ENCODE results near the gene CDH4. TPM values are rescaled to one million over a fixed set of nuclear protein-coding genes. Genes with fewer than 3 reads are reported as not detected.
"Not testable (repeated sequence)": the region's sequence is repeated elsewhere in the genome, so short reads cannot be mapped to it uniquely, and the experiment has no call there.

CDH4 gene
- polyA plus RNA-seq, 2 donors = 0.02 to 0.05 TPM

DNA sequence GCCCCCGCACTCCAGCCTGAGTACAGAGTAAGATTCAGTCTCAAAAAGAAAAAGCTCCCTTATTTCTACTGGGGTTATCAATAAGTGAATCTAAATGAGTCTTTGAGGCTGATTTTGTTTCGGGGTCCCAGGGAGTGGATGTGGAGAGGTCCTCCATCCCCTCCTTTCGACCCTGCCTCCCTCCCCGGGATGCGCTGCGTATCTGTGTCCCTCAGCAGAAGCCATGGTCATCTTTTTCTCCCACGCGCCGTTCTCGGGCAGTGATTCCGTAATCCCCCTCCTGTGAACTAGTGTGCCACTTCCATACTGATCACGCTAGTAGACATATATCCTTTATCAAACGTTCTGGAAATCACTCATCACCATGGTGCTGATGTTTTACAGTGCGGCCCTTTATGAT, 152.9 kb downstream of the CDH4 start:
- H3K9me3 ChIP-seq (ENCODE audit: control insufficient read depth in 2 of 2, insufficient read depth in 1 of 2, low read depth in 1 of 2, low read length in 1 of 2) = peaks cover 0 to 1% of the 10 kb centered on the region in 2 donors
- WGBS, 2 donors = 92 to 95% methylated on average over 14 of the region's 14 CpGs
- no peak overlapping the region for H3K4me3 ChIP-seq (ENCODE audit: low read depth in 1 of 2, low read length in 2 of 2)
- no peaks in the 10 kb centered on the region for H3K27me3 ChIP-seq (ENCODE audit: control insufficient read depth in 1 of 2, insufficient read depth in 2 of 2, low read length in 2 of 2)
- H3K27ac ChIP-seq (ENCODE audit: low read depth in 2 of 2, low read length in 1 of 2) = no peak overlapping the region
- no peaks in the 10 kb centered on the region for H3K4me1 ChIP-seq (ENCODE audit: control insufficient read depth in 2 of 2, insufficient read depth in 2 of 2, low read length in 1 of 2)
- no peaks in the 10 kb centered on the region for H3K36me3 ChIP-seq (ENCODE audit: control insufficient read depth in 2 of 2, insufficient read depth in 2 of 2, low read length in 1 of 2)

- H3K4me3 ChIP-seq (ENCODE audit: low read depth in 1 of 2, low read length in 2 of 2); H3K36me3 ChIP-seq (ENCODE audit: control insufficient read depth in 2 of 2, insufficient read depth in 2 of 2, low read length in 1 of 2); H3K27ac ChIP-seq (ENCODE audit: low read depth in 2 of 2, low read length in 1 of 2); H3K27me3 ChIP-seq (ENCODE audit: control insufficient read depth in 1 of 2, insufficient read depth in 2 of 2, low read length in 2 of 2); H3K9me3 ChIP-seq (ENCODE audit: control insufficient read depth in 2 of 2, insufficient read depth in 1 of 2, low read depth in 1 of 2, low read length in 1 of 2); H3K4me1 ChIP-seq (ENCODE audit: control insufficient read depth in 2 of 2, insufficient read depth in 2 of 2, low read length in 1 of 2): not testable (repeated sequence)
- WGBS, 2 donors = 95% methylated on average over 8 of the region's 8 CpGs
These were observed 154.7 kb downstream of the CDH4 start for GRCh38 chr20:61406773-61407172.

GRCh38 chr20:61407561-61407960, 155.5 kb downstream of the CDH4 start:
- Histone ChIP-seq H3K4me1 (ENCODE audit: control insufficient read depth in 2 of 2, insufficient read depth in 2 of 2, low read length in 1 of 2) (no peaks in the 10 kb centered on the region), H3K9me3 (ENCODE audit: control insufficient read depth in 2 of 2, insufficient read depth in 1 of 2, low read depth in 1 of 2, low read length in 1 of 2) (peaks cover 0 to 6% of the 10 kb centered on the region in 2 donors), H3K27me3 (ENCODE audit: control insufficient read depth in 1 of 2, insufficient read depth in 2 of 2, low read length in 2 of 2) (no peaks in the 10 kb centered on the region), H3K36me3 (ENCODE audit: control insufficient read depth in 2 of 2, insufficient read depth in 2 of 2, low read length in 1 of 2) (no peaks in the 10 kb centered on the region), H3K4me3 (ENCODE audit: low read depth in 1 of 2, low read length in 2 of 2) (no peak overlapping the region), H3K27ac (ENCODE audit: low read depth in 2 of 2, low read length in 1 of 2) (no peak overlapping the region)
- WGBS, 2 donors = 71 to 77% methylated on average over 6 of the region's 6 CpGs

- Histone ChIP-seq H3K36me3 (ENCODE audit: control insufficient read depth in 2 of 2, insufficient read depth in 2 of 2, low read length in 1 of 2) (no peaks in the 10 kb centered on the region), H3K9me3 (ENCODE audit: control insufficient read depth in 2 of 2, insufficient read depth in 1 of 2, low read depth in 1 of 2, low read length in 1 of 2) (peaks cover 0 to 17% of the 10 kb centered on the region in 2 donors), H3K27ac (ENCODE audit: low read depth in 2 of 2, low read length in 1 of 2) (no peak overlapping the region), H3K4me3 (ENCODE audit: low read depth in 1 of 2, low read length in 2 of 2) (no peak overlapping the region), H3K4me1 (ENCODE audit: control insufficient read depth in 2 of 2, insufficient read depth in 2 of 2, low read length in 1 of 2) (no peaks in the 10 kb centered on the region), H3K27me3 (ENCODE audit: control insufficient read depth in 1 of 2, insufficient read depth in 2 of 2, low read length in 2 of 2) (no peaks in the 10 kb centered on the region)
- 82% methylated on average over 20 of the region's 20 CpGs for WGBS, 2 donors
These were observed 157.1 kb downstream of the CDH4 start for GRCh38 chr20:61408951-61409740.

- Histone ChIP-seq H3K4me1 (ENCODE audit: control insufficient read depth in 2 of 2, insufficient read depth in 2 of 2, low read length in 1 of 2) (no peaks in the 10 kb centered on the region), H3K9me3 (ENCODE audit: control insufficient read depth in 2 of 2, insufficient read depth in 1 of 2, low read depth in 1 of 2, low read length in 1 of 2) (peaks cover 0 to 20% of the 10 kb centered on the region in 2 donors), H3K36me3 (ENCODE audit: control insufficient read depth in 2 of 2, insufficient read depth in 2 of 2, low read length in 1 of 2) (no peaks in the 10 kb centered on the region), H3K27ac (ENCODE audit: low read depth in 2 of 2, low read length in 1 of 2) (no peak overlapping the region), H3K27me3 (ENCODE audit: control insufficient read depth in 1 of 2, insufficient read depth in 2 of 2, low read length in 2 of 2) (no peaks in the 10 kb centered on the region), H3K4me3 (ENCODE audit: low read depth in 1 of 2, low read length in 2 of 2) (no peak overlapping the region)
- 88% methylated on average over 4 of the region's 4 CpGs for WGBS, 2 donors
These were observed 159.7 kb downstream of the CDH4 start for GRCh38 chr20:61411743-61412142.

DNA sequence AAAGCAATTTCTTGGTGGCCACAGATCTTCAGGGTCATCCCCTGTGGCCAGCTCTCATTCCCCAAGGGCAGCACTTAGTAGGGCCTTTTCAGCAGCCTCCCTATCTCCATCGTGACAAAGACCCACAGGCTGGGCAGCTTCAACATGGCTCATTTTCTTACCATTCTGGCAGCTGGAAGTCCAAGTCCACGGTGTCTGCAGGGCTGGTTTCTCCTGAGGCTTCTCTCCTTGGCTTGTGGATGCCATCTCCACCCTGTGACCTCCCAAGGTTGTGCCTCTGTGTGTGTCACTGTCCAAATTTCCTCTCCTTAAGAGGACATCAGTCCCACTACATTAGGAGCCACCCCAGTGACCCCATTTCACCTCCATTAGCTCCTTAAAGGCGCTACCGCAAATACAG, 161.7 kb downstream of the CDH4 start:
- no peak overlapping the region for H3K27ac ChIP-seq (ENCODE audit: low read depth in 2 of 2, low read length in 1 of 2)
- no peaks in the 10 kb centered on the region for H3K36me3 ChIP-seq (ENCODE audit: control insufficient read depth in 2 of 2, insufficient read depth in 2 of 2, low read length in 1 of 2)
- H3K9me3 ChIP-seq (ENCODE audit: control insufficient read depth in 2 of 2, insufficient read depth in 1 of 2, low read depth in 1 of 2, low read length in 1 of 2) = peaks cover 0 to 19% of the 10 kb centered on the region in 2 donors
- no peaks in the 10 kb centered on the region for H3K27me3 ChIP-seq (ENCODE audit: control insufficient read depth in 1 of 2, insufficient read depth in 2 of 2, low read length in 2 of 2)
- H3K4me1 ChIP-seq (ENCODE audit: control insufficient read depth in 2 of 2, insufficient read depth in 2 of 2, low read length in 1 of 2) = no peaks in the 10 kb centered on the region
- WGBS, 2 donors = 85 to 90% methylated on average over 4 of the region's 4 CpGs
- no peak overlapping the region for H3K4me3 ChIP-seq (ENCODE audit: low read depth in 1 of 2, low read length in 2 of 2)

- peaks cover 0 to 19% of the 10 kb centered on the region in 2 donors for H3K9me3 ChIP-seq (ENCODE audit: control insufficient read depth in 2 of 2, insufficient read depth in 1 of 2, low read depth in 1 of 2, low read length in 1 of 2)
- H3K4me3 ChIP-seq (ENCODE audit: low read depth in 1 of 2, low read length in 2 of 2) = no peak overlapping the region
- H3K27me3 ChIP-seq (ENCODE audit: control insufficient read depth in 1 of 2, insufficient read depth in 2 of 2, low read length in 2 of 2) = no peaks in the 10 kb centered on the region
- no peaks in the 10 kb centered on the region for H3K36me3 ChIP-seq (ENCODE audit: control insufficient read depth in 2 of 2, insufficient read depth in 2 of 2, low read length in 1 of 2)
- 57 to 67% methylated on average over 11 of the region's 11 CpGs for WGBS, 2 donors
- H3K27ac ChIP-seq (ENCODE audit: low read depth in 2 of 2, low read length in 1 of 2) = no peak overlapping the region
- no peaks in the 10 kb centered on the region for H3K4me1 ChIP-seq (ENCODE audit: control insufficient read depth in 2 of 2, insufficient read depth in 2 of 2, low read length in 1 of 2)
These were observed 162.5 kb downstream of the CDH4 start for GRCh38 chr20:61414455-61414991.

- no peak overlapping the region for H3K4me3 ChIP-seq (ENCODE audit: low read depth in 1 of 2, low read length in 2 of 2)
- no peak overlapping the region for H3K27ac ChIP-seq (ENCODE audit: low read depth in 2 of 2, low read length in 1 of 2)
- H3K4me1 ChIP-seq (ENCODE audit: control insufficient read depth in 2 of 2, insufficient read depth in 2 of 2, low read length in 1 of 2) = no peaks in the 10 kb centered on the region
- H3K9me3 ChIP-seq (ENCODE audit: control insufficient read depth in 2 of 2, insufficient read depth in 1 of 2, low read depth in 1 of 2, low read length in 1 of 2) = peaks cover 7 to 23% of the 10 kb centered on the region in 2 donors
- no peaks in the 10 kb centered on the region for H3K36me3 ChIP-seq (ENCODE audit: control insufficient read depth in 2 of 2, insufficient read depth in 2 of 2, low read length in 1 of 2)
- no peaks in the 10 kb centered on the region for H3K27me3 ChIP-seq (ENCODE audit: control insufficient read depth in 1 of 2, insufficient read depth in 2 of 2, low read length in 2 of 2)
- WGBS, 2 donors = 91 to 93% methylated on average over 7 of the region's 7 CpGs
These were observed 164.5 kb downstream of the CDH4 start for GRCh38 chr20:61416546-61416945.

DNA sequence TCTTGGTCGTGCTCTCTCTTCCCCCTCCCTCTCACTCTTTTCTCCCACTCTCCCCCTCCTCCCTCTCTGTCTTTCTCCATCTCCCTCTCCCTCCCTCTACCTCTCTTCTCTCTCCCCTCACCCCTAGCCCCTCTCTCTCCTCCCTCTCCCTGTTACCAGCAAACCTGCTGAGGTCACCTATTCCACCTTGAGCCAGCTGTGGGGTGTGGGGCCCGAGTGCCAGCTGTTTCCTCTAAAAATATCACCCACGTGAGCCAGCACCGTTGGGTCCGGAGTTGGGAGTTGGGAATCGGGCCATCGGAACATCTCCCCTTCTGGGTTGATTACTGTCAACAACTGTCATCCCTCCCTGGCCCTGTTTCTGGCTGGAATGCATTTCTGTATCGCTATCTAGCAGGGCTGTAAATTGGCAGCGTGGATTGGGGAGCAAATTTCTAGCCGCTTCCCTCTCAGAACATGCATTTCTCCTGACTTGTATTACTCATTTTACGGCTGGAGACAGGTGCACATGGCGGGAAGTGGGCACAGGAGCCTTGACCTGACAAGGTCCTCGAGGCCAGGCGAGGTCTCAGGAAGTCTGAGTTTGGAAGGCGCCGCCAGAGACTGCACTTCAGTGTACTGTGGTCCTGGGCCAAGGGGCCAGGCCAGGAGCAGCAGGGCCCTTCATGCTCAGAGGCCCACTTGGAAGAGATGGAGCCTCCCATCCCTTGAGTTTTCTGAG, 165.3 kb downstream of the CDH4 start:
- Histone ChIP-seq H3K27me3 (ENCODE audit: control insufficient read depth in 1 of 2, insufficient read depth in 2 of 2, low read length in 2 of 2) (no peaks in the 10 kb centered on the region), H3K4me1 (ENCODE audit: control insufficient read depth in 2 of 2, insufficient read depth in 2 of 2, low read length in 1 of 2) (no peaks in the 10 kb centered on the region), H3K27ac (ENCODE audit: low read depth in 2 of 2, low read length in 1 of 2) (no peak overlapping the region), H3K36me3 (ENCODE audit: control insufficient read depth in 2 of 2, insufficient read depth in 2 of 2, low read length in 1 of 2) (no peaks in the 10 kb centered on the region), H3K4me3 (ENCODE audit: low read depth in 1 of 2, low read length in 2 of 2) (no peak overlapping the region), H3K9me3 (ENCODE audit: control insufficient read depth in 2 of 2, insufficient read depth in 1 of 2, low read depth in 1 of 2, low read length in 1 of 2) (peaks cover 7 to 19% of the 10 kb centered on the region in 2 donors)
- 73 to 78% methylated on average over 16 of the region's 16 CpGs for WGBS, 2 donors
